Measurements from ENCODE around the gene ERAP2. TPM values are rescaled to one million over a fixed set of nuclear protein-coding genes. Genes with fewer than 3 reads are reported as not detected.
A peak's percentile ranks its signal among the peaks of the same experiment; 100 is the strongest.

Gene ERAP2
- total and polyA plus RNA-seq, 2 of the 13 experiments (the other 11 are each of a cell fraction or from before 2014, with no cell fraction given) = 12.8 to 16.6 TPM

DNA sequence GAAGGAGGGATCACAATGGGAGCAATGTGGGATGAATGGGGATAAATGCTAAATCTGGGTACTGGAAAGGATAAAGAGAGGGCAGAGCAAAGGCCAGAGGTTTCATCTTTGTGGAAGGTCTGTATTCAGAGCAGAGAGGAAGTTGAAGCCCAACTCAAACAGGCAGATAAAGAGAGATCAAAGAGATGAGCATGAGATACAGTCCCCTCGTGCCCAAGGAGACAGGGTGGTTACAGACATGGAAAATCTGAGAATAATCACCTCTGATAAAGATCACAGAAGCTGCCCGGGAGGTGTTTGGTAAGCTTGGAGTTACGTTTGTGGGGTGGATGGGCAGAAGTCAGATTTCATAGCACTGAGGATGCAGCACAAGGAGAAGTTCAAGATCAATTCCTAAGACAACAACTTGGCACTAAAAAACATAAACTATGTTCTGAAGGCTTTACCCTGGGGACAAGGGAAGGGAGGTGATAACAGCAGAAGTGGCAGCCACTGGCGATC is 459 bp upstream of the ERAP2 start (continued):
- TF ChIP-seq, protein P1, sequence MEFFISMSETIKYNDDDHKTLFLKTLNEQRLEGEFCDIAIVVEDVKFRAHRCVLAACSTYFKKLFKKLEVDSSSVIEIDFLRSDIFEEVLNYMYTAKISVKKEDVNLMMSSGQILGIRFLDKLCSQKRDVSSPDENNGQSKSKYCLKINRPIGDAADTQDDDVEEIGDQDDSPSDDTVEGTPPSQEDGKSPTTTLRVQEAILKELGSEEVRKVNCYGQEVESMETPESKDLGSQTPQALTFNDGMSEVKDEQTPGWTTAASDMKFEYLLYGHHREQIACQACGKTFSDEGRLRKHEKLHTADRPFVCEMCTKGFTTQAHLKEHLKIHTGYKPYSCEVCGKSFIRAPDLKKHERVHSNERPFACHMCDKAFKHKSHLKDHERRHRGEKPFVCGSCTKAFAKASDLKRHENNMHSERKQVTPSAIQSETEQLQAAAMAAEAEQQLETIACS (CRISPR knock-in tag; IDR thresholded peaks at IDR 0.05) = no peak
- TF ChIP-seq ZNF224 (CRISPR knock-in tag; IDR thresholded peaks at IDR 0.05) = no peak
- no peak for TF ChIP-seq ZFX (CRISPR knock-in tag; IDR thresholded peaks at IDR 0.05; ENCODE audit: low read depth)
- TF ChIP-seq JDP2 (CRISPR knock-in tag; IDR thresholded peaks at IDR 0.05; ENCODE audit: borderline replicate concordance) = no peak
- no peak for TF ChIP-seq SP1 (IDR thresholded peaks at IDR 0.05)
- no peak for TF ChIP-seq SP1 (CRISPR knock-in tag; IDR thresholded peaks at IDR 0.05)
- TF ChIP-seq HOXA7 (CRISPR knock-in tag; IDR thresholded peaks at IDR 0.05) = no peak
- TF ChIP-seq ZKSCAN5 (CRISPR knock-in tag; IDR thresholded peaks at IDR 0.05) = peak; percentile 86
- TF ChIP-seq ZNF792 (CRISPR knock-in tag; IDR thresholded peaks at IDR 0.05) = no peak
- TF ChIP-seq, protein P2, sequence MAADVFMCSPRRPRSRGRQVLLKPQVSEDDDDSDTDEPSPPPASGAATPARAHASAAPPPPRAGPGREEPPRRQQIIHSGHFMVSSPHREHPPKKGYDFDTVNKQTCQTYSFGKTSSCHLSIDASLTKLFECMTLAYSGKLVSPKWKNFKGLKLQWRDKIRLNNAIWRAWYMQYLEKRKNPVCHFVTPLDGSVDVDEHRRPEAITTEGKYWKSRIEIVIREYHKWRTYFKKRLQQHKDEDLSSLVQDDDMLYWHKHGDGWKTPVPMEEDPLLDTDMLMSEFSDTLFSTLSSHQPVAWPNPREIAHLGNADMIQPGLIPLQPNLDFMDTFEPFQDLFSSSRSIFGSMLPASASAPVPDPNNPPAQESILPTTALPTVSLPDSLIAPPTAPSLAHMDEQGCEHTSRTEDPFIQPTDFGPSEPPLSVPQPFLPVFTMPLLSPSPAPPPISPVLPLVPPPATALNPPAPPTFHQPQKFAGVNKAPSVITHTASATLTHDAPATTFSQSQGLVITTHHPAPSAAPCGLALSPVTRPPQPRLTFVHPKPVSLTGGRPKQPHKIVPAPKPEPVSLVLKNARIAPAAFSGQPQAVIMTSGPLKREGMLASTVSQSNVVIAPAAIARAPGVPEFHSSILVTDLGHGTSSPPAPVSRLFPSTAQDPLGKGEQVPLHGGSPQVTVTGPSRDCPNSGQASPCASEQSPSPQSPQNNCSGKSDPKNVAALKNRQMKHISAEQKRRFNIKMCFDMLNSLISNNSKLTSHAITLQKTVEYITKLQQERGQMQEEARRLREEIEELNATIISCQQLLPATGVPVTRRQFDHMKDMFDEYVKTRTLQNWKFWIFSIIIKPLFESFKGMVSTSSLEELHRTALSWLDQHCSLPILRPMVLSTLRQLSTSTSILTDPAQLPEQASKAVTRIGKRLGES (CRISPR knock-in tag; IDR thresholded peaks at IDR 0.05; ENCODE audit: borderline replicate concordance) = no peak
- TF ChIP-seq ZSCAN12 (CRISPR knock-in tag; IDR thresholded peaks at IDR 0.05) = no peak
- no peak for TF ChIP-seq ZNF501 (CRISPR knock-in tag; IDR thresholded peaks at IDR 0.05)
- TF ChIP-seq GATA4 (IDR thresholded peaks at IDR 0.05; ENCODE audit: borderline replicate concordance, low read depth) = no peak
- TF ChIP-seq, protein P3, sequence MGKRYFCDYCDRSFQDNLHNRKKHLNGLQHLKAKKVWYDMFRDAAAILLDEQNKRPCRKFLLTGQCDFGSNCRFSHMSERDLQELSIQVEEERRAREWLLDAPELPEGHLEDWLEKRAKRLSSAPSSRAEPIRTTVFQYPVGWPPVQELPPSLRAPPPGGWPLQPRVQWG (CRISPR knock-in tag; IDR thresholded peaks at IDR 0.05; ENCODE audit: borderline replicate concordance, low read depth) = no peak
- peak; percentile 32; the same call in 1 of the 2 replicates for TF ChIP-seq CREM (IDR thresholded peaks at IDR 0.05)
- TF ChIP-seq CREM (CRISPR knock-in tag; IDR thresholded peaks at IDR 0.05) = no peak
- TF ChIP-seq SALL1 (CRISPR knock-in tag; IDR thresholded peaks at IDR 0.05) = no peak; the same call in 1 of the 2 replicates
- no peak for TF ChIP-seq ZNF124 (CRISPR knock-in tag; IDR thresholded peaks at IDR 0.05)
- no peak for TF ChIP-seq ZNF713 (CRISPR knock-in tag; IDR thresholded peaks at IDR 0.05)
- peak; percentile 27; the same call in 1 of the 2 replicates for TF ChIP-seq ETV5 (CRISPR knock-in tag; IDR thresholded peaks at IDR 0.05; ENCODE audit: borderline replicate concordance)
- no peak for TF ChIP-seq SMARCC2 (IDR thresholded peaks at IDR 0.05)
- no peak for TF ChIP-seq JUND (CRISPR knock-in tag; IDR thresholded peaks at IDR 0.05)
- TF ChIP-seq ZNF30 (CRISPR knock-in tag; IDR thresholded peaks at IDR 0.05) = no peak
- TF ChIP-seq, protein P4, sequence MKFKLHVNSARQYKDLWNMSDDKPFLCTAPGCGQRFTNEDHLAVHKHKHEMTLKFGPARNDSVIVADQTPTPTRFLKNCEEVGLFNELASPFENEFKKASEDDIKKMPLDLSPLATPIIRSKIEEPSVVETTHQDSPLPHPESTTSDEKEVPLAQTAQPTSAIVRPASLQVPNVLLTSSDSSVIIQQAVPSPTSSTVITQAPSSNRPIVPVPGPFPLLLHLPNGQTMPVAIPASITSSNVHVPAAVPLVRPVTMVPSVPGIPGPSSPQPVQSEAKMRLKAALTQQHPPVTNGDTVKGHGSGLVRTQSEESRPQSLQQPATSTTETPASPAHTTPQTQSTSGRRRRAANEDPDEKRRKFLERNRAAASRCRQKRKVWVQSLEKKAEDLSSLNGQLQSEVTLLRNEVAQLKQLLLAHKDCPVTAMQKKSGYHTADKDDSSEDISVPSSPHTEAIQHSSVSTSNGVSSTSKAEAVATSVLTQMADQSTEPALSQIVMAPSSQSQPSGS (CRISPR knock-in tag; IDR thresholded peaks at IDR 0.05) = no peak
- peak; percentile 32; the same call in 1 of the 2 replicates for TF ChIP-seq NCOA2 (CRISPR knock-in tag; IDR thresholded peaks at IDR 0.05)

Data from HepG2 (cell line).